ENCODE results near the gene ZBTB16. TPM values are rescaled to one million over a fixed set of nuclear protein-coding genes. Genes with fewer than 3 reads are reported as not detected.

ZBTB16 gene
- total and polyA plus RNA-seq, 8 donors, result 3.4 to 55.6 (median 9.5) TPM

- ATAC-seq (no peak), DNase-seq (no peak)
- no peaks in the 10 kb centered on the region for H3K9me3 ChIP-seq
- H3K4me3 ChIP-seq, result no peak overlapping the region
- TF ChIP-seq CTCF (IDR thresholded peaks at IDR 0.05), result no peak
- H3K36me3 ChIP-seq, result no peaks in the 10 kb centered on the region
- no peaks in the 10 kb centered on the region for H3K27me3 ChIP-seq
- intact Hi-C loops (cut with DNase I), result no loop called here
- no peak overlapping the region for H3K27ac ChIP-seq
- peaks cover 5 to 7% of the 10 kb centered on the region in 2 donors for H3K4me1 ChIP-seq
Measured at GRCh38 chr11:114285599-114285998, 226.1 kb downstream of the ZBTB16 start.

GRCh38 chr11:114286229-114286628, 226.7 kb downstream of the ZBTB16 start:
- intact Hi-C loops (cut with DNase I), result no loop called here
- no peak for ATAC-seq
- Histone ChIP-seq H3K27me3 (no peaks in the 10 kb centered on the region), H3K36me3 (no peaks in the 10 kb centered on the region), H3K9me3 (no peaks in the 10 kb centered on the region), H3K27ac (no peak overlapping the region), H3K4me1 (peaks cover 2 to 5% of the 10 kb centered on the region in 2 donors), H3K4me3 (no peak overlapping the region)
- TF ChIP-seq CTCF (IDR thresholded peaks at IDR 0.05), result no peak
- DNase-seq, result no peak

- intact Hi-C loops (cut with DNase I), result no loop called here
- TF ChIP-seq CTCF (IDR thresholded peaks at IDR 0.05), result no peak
- H3K4me3 ChIP-seq, result no peak overlapping the region
- no peaks in the 10 kb centered on the region for H3K27me3 ChIP-seq
- H3K4me1 ChIP-seq, result peaks cover under 1 to 15% of the 10 kb centered on the region in 2 donors
- no peaks in the 10 kb centered on the region for H3K9me3 ChIP-seq
- ATAC-seq (no peak), DNase-seq (no peak)
- H3K36me3 ChIP-seq, result no peaks in the 10 kb centered on the region
- H3K27ac ChIP-seq, result no peak overlapping the region
Measured at GRCh38 chr11:114287154-114287553, 227.6 kb downstream of the ZBTB16 start.

DNA sequence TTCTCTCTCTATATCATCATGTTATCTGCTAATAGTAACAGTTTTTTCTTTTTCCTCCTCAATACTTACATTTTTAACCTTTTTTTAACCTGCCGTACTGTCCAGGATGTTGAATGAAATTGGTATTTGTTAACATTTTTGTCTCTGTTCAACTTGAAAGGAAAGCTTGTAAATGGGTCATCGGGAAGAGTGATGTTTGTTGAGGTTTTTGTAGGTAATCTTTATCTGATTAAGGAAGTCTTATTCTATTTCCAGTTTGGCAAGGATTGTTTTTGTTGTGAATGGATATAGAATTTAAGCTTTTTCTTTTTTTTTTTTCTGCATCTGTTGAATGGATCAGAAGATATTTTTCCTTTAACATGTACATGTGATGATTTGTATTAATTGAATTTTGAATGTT, 228.6 kb downstream of the ZBTB16 start:
- no peak for DNase-seq

DNA sequence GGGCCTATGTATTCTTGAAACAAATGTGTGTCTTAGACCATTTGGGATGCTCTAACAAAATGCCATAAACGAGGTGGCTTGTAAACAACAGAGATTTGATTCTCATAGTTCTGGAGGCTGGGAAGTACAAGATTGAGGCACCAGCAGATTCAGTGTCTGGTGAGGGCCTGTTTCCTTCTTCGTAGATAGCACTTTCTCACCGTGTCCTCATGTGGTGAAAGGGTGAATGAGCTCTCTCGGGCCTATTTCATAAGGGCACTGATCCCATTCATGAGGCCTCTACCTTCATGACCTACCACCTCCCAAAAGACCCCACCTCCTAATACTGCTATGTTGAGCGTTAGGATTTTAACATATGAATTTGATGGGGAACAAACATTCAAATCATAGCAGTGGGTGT, 230.3 kb downstream of the ZBTB16 start:
- intact Hi-C loops (cut with DNase I), result no loop called here
- no peak overlapping the region for H3K27ac ChIP-seq
- no peaks in the 10 kb centered on the region for H3K27me3 ChIP-seq
- ATAC-seq (no peak), DNase-seq (no peak)
- peaks cover 12 to 25% of the 10 kb centered on the region in 2 donors for H3K4me1 ChIP-seq
- no peak for TF ChIP-seq CTCF (IDR thresholded peaks at IDR 0.05)
- H3K9me3 ChIP-seq, result no peaks in the 10 kb centered on the region
- no peaks in the 10 kb centered on the region for H3K36me3 ChIP-seq
- no peak overlapping the region for H3K4me3 ChIP-seq

More for the DNA sequence above, 228.6 kb downstream of the ZBTB16 start:
- ATAC-seq, result no peak
- intact Hi-C loops (cut with DNase I), result no loop called here
- Histone ChIP-seq H3K27me3 (no peaks in the 10 kb centered on the region), H3K27ac (no peak overlapping the region), H3K9me3 (no peaks in the 10 kb centered on the region), H3K36me3 (no peaks in the 10 kb centered on the region), H3K4me3 (no peak overlapping the region), H3K4me1 (peaks cover 8 to 24% of the 10 kb centered on the region in 2 donors)
- no peak for TF ChIP-seq CTCF (IDR thresholded peaks at IDR 0.05)

All from left lung (tissue), 10 donors.